Measurements from ENCODE around the gene GNAT2. TPM values are rescaled to one million over a fixed set of nuclear protein-coding genes. Genes with fewer than 3 reads are reported as not detected.
A peak's percentile ranks its signal among the peaks of the same experiment; 100 is the strongest.

Gene GNAT2
- total RNA-seq, 1 experiment from 2014 or later: 0.52 TPM

DNA sequence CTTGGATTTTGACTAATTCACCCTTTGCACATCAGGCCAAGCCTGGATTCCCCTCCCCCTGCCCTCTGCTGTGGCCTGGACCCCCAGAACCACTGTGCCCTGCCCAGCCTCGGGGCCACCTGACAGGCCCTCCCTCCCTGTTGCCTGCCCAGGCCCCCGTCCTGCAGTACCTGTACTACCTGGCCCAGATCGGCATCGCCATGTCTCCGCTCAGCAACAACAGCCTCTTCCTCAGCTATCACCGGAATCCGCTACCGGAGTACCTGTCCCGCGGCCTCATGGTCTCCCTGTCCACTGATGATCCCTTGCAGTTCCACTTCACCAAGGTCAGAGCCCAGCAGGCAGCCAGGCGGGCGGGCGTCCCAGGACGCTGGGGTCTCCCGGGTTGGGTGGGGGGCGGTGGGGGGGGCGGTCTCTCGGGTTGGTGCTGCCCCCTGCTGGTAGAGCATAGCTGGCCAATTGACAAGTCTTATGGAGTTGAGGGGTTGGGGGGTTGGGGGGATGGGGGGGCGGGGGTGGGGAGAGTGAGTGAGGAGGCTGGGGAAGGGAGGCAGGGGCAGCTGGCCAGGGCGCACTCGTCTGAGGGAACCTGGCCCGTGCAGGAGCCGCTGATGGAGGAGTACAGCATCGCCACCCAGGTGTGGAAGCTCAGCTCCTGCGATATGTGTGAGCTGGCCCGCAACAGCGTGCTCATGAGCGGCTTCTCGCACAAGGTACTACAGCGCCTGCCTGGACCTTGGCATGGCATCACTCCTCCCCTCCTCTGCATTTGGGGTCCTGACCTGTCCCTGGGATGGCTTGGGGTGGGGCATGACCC lies 10.9 kb upstream of the GNAT2 start:
- H3F3A ChIP-seq (ENCODE audit: insufficient read depth, low read depth): peaks cover 16% of the 10 kb centered on the region; the same call in 1 of the 2 replicates
- H3K27me3 ChIP-seq (ENCODE audit: insufficient read depth, low read depth): no peaks in the 10 kb centered on the region
- ChIA-PET CTCF (interaction anchor here (0.6 to 1.4 kb wide), 4 partner anchors 13 to 88 kb away, joined by 3 to 10 read pairs (median 7); partner anchors contain the start of gene GNAI3), POLR2A (ENCODE audit: unreplicated experiment) (no interaction called here)
- no peaks in the 10 kb centered on the region for H3K4me1 ChIP-seq (replicated peaks; ENCODE audit: insufficient read depth)
- no peaks in the 10 kb centered on the region for H3K9me3 ChIP-seq (ENCODE audit: insufficient read depth, low read depth)
- H4K20me1 ChIP-seq (ENCODE audit: insufficient read depth): 0 out of 2 replicates have a peak, but pooled peaks cover 3% of the 10 kb centered on the region
- intact Hi-C loops (cut with micrococcal nuclease; ENCODE audit: unreplicated experiment): no loop called here
- H3K79me2 ChIP-seq (ENCODE audit: low read depth): no peaks in the 10 kb centered on the region
- no peaks in the 10 kb centered on the region for H3K9me2 ChIP-seq (ENCODE audit: insufficient read depth)
- H3K36me3 ChIP-seq (ENCODE audit: low read depth): peaks cover 30% of the 10 kb centered on the region
- TF ChIP-seq, protein P1, sequence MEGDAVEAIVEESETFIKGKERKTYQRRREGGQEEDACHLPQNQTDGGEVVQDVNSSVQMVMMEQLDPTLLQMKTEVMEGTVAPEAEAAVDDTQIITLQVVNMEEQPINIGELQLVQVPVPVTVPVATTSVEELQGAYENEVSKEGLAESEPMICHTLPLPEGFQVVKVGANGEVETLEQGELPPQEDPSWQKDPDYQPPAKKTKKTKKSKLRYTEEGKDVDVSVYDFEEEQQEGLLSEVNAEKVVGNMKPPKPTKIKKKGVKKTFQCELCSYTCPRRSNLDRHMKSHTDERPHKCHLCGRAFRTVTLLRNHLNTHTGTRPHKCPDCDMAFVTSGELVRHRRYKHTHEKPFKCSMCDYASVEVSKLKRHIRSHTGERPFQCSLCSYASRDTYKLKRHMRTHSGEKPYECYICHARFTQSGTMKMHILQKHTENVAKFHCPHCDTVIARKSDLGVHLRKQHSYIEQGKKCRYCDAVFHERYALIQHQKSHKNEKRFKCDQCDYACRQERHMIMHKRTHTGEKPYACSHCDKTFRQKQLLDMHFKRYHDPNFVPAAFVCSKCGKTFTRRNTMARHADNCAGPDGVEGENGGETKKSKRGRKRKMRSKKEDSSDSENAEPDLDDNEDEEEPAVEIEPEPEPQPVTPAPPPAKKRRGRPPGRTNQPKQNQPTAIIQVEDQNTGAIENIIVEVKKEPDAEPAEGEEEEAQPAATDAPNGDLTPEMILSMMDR (conservative IDR thresholded peaks at IDR 0.05): peak; percentile 43
- TF ChIP-seq EZH2 (IDR thresholded peaks at IDR 0.05; ENCODE audit: low read depth): no peak
- H2AFZ ChIP-seq: no peak overlapping the region
- peak in 1 of 2 experiments; percentile 30 for DNase-seq
- no peak overlapping the region for H3K4me2 ChIP-seq
- H3K27ac ChIP-seq: no peak overlapping the region
- no TSS peak for BruUV-seq (replicated peaks)
- H3K4me3 ChIP-seq: no peak overlapping the region

DNA sequence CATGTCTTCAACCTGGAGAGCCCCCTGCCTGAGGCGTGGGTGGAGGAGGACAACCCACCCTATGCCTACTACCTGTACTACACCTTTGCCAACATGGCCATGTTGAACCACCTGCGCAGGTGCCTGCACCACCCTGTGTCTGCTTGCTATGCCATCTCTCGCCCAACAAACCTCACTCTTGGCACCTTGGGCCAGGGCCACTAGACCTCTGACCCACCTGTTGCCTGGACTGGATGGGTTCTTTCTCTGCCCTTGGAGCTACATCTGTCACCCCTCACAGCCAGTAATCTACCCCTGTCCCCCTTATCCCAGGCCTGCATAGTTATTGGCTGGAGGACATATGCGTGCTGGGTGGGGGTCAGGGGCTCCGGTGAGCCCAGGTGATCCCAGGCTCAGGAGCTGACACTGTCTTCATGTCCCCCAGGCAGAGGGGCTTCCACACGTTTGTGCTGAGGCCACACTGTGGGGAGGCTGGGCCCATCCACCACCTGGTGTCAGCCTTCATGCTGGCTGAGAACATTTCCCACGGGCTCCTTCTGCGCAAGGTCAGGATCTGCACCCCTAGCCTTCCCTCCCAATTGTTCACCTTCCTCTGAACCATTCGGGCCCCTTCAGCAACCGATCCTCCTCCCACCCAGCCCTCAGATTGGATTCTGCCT lies 10.1 kb upstream of the GNAT2 start:
- no TSS peak for BruUV-seq (replicated peaks)
- TF ChIP-seq, protein P1 (conservative IDR thresholded peaks at IDR 0.05): no peak
- no peak for TF ChIP-seq EZH2 (IDR thresholded peaks at IDR 0.05; ENCODE audit: low read depth)
- H3F3A ChIP-seq (ENCODE audit: insufficient read depth, low read depth): peaks cover 14% of the 10 kb centered on the region; the same call in 1 of the 2 replicates
- no peaks in the 10 kb centered on the region for H3K27me3 ChIP-seq (ENCODE audit: insufficient read depth, low read depth)
- H2AFZ ChIP-seq: no peak overlapping the region
- POLR2A ChIA-PET (ENCODE audit: unreplicated experiment): no interaction called here
- H3K9me3 ChIP-seq (ENCODE audit: insufficient read depth, low read depth): no peaks in the 10 kb centered on the region
- H3K9me2 ChIP-seq (ENCODE audit: insufficient read depth): no peaks in the 10 kb centered on the region
- peaks cover 2% of the 10 kb centered on the region; the same call in 1 of the 2 replicates for H3K79me2 ChIP-seq (ENCODE audit: low read depth)
- no peak overlapping the region for H3K27ac ChIP-seq
- no peak overlapping the region for H3K4me2 ChIP-seq
- no peaks in the 10 kb centered on the region for H3K4me1 ChIP-seq (replicated peaks; ENCODE audit: insufficient read depth)
- H4K20me1 ChIP-seq (ENCODE audit: insufficient read depth): 0 out of 2 replicates have a peak, but pooled peaks cover 5% of the 10 kb centered on the region
- intact Hi-C loops (cut with micrococcal nuclease; ENCODE audit: unreplicated experiment): no loop called here
- no peak overlapping the region for H3K4me3 ChIP-seq
- CTCF ChIA-PET: interaction anchor here (1.3 to 1.4 kb wide), 3 partner anchors 12 to 83 kb away, joined by 3 to 10 read pairs (median 7); partner anchors contain the start of gene GNAI3
- peak in 1 of 2 experiments; percentile 11 for DNase-seq
- peaks cover 30% of the 10 kb centered on the region for H3K36me3 ChIP-seq (ENCODE audit: low read depth)

GRCh38 chr1:109628540-109629321 lies 9.3 kb upstream of the GNAT2 start:
- no peaks in the 10 kb centered on the region for H3K9me2 ChIP-seq (ENCODE audit: insufficient read depth)
- H2AFZ ChIP-seq: no peak overlapping the region
- POLR2A ChIA-PET (ENCODE audit: unreplicated experiment): no interaction called here
- peak in 1 of 2 experiments; percentile 36 for DNase-seq
- H3K4me1 ChIP-seq (replicated peaks; ENCODE audit: insufficient read depth): no peaks in the 10 kb centered on the region
- H3K79me2 ChIP-seq (ENCODE audit: low read depth): peaks cover 10% of the 10 kb centered on the region
- no peaks in the 10 kb centered on the region for H3K27me3 ChIP-seq (ENCODE audit: insufficient read depth, low read depth)
- intact Hi-C loops (cut with micrococcal nuclease; ENCODE audit: unreplicated experiment): no loop called here
- H4K20me1 ChIP-seq (ENCODE audit: insufficient read depth): peaks cover 7% of the 10 kb centered on the region
- H3K4me2 ChIP-seq: no peak overlapping the region
- BruUV-seq (replicated peaks): no TSS peak
- CTCF ChIA-PET: no interaction called here
- peaks cover 6% of the 10 kb centered on the region; the same call in 1 of the 2 replicates for H3F3A ChIP-seq (ENCODE audit: insufficient read depth, low read depth)
- peaks cover 30% of the 10 kb centered on the region for H3K36me3 ChIP-seq (ENCODE audit: low read depth)
- H3K9me3 ChIP-seq (ENCODE audit: insufficient read depth, low read depth): no peaks in the 10 kb centered on the region
- no peak overlapping the region for H3K4me3 ChIP-seq
- no peak overlapping the region for H3K27ac ChIP-seq
- TF ChIP-seq, protein P1 (conservative IDR thresholded peaks at IDR 0.05): no peak
- no peak for TF ChIP-seq EZH2 (IDR thresholded peaks at IDR 0.05; ENCODE audit: low read depth)

Data from PC-9 (cell line).